SIG-M5 (cell line): ENCODE results near the gene PRKAA2.

Experiments used
- DNase-seq: peaks from one replicate; lab custom pipeline; 2025; lab: John Stamatoyannopoulos, UW

Gene PRKAA2

GRCh38 chr1:56654126-56654923, 9.2 kb downstream of the PRKAA2 start:
- DNase-seq: no peak

- no peak for DNase-seq
Observed at GRCh38 chr1:56655991-56656613, 11.0 kb downstream of the PRKAA2 start.

GRCh38 chr1:56658254-56658653, 13.1 kb downstream of the PRKAA2 start:
- no peak for DNase-seq

GRCh38 chr1:56660293-56660692, 15.2 kb downstream of the PRKAA2 start:
- no peak for DNase-seq

GRCh38 chr1:56663846-56664245, 18.7 kb downstream of the PRKAA2 start:
- no peak for DNase-seq

GRCh38 chr1:56665384-56665783, 20.3 kb downstream of the PRKAA2 start:
- DNase-seq: no peak

- no peak for DNase-seq
Observed at GRCh38 chr1:56666112-56666608, 21.0 kb downstream of the PRKAA2 start.

- DNase-seq: no peak
Observed at GRCh38 chr1:56670350-56670749, 25.2 kb downstream of the PRKAA2 start.

GRCh38 chr1:56671085-56671484, 26.0 kb downstream of the PRKAA2 start:
- DNase-seq: no peak

- DNase-seq: no peak
Observed at GRCh38 chr1:56671542-56671941, 26.4 kb downstream of the PRKAA2 start.

GRCh38 chr1:56672579-56672978, 27.5 kb downstream of the PRKAA2 start:
- no peak for DNase-seq

GRCh38 chr1:56675763-56676162, 30.6 kb downstream of the PRKAA2 start:
- no peak for DNase-seq

GRCh38 chr1:56676571-56677035, 31.5 kb downstream of the PRKAA2 start:
- DNase-seq: no peak

GRCh38 chr1:56683569-56683968, 38.5 kb downstream of the PRKAA2 start:
- no peak for DNase-seq

GRCh38 chr1:56686169-56686568, 41.1 kb downstream of the PRKAA2 start:
- DNase-seq: no peak

GRCh38 chr1:56688522-56689026, 43.5 kb downstream of the PRKAA2 start:
- no peak for DNase-seq

GRCh38 chr1:56696663-56697062, 51.5 kb downstream of the PRKAA2 start:
- no peak for DNase-seq

- no peak for DNase-seq
Observed at GRCh38 chr1:56703747-56704146, 58.6 kb downstream of the PRKAA2 start.

GRCh38 chr1:56707379-56707778, 62.3 kb downstream of the PRKAA2 start:
- no peak for DNase-seq

GRCh38 chr1:56709269-56709880, 64.3 kb downstream of the PRKAA2 start:
- no peak for DNase-seq

- no peak for DNase-seq
Observed at GRCh38 chr1:56709995-56710394, 64.9 kb downstream of the PRKAA2 start.

GRCh38 chr1:56710646-56711045, 65.5 kb downstream of the PRKAA2 start:
- DNase-seq: no peak

- no peak for DNase-seq
Observed at GRCh38 chr1:56712150-56712549, 67.0 kb downstream of the PRKAA2 start.
